B cell (primary cell): ENCODE measurements around the gene UCHL3.

Source experiments
- CTCF ChIP-seq: fragments of 200-600 bp; IDR thresholded peaks from one replicate; pipeline ENCODE4 v1.8.0; 2022; ENCODE audit warnings: antibody characterized with exemption, mild to moderate bottlenecking
- EZH2 ChIP-seq: IDR thresholded peaks from 2 replicates; pipeline ENCODE4 v1.6.1; 2012; ENCODE audit warnings: borderline replicate concordance, low read depth, mild to moderate bottlenecking, moderate library complexity, low read length; ENCODE audit not compliant: insufficient read depth, poor library complexity, severe bottlenecking

GRCh38 chr13:75554981-75555380, 5.4 kb downstream of the UCHL3 start:
- TF ChIP-seq CTCF (no peak), EZH2 (no peak)
